H1 (cell line): ENCODE results near the gene POU3F1. TPM values are rescaled to one million over a fixed set of nuclear protein-coding genes. Genes with fewer than 3 reads are reported as not detected.

Experiments
- CBX8 ChIP-seq: fragments of 300-800, 300-1000 bp; sonication (generic); IDR thresholded peaks from 2 replicates; pipeline ENCODE4 v1.7.1; 2016; ENCODE audit warnings: low read depth, low read length, borderline replicate concordance
- HDAC6 ChIP-seq: IDR thresholded peaks from one replicate; pipeline ENCODE4 v1.7.1; 2012; ENCODE audit warnings: low read depth, mild to moderate bottlenecking, inconsistent platforms, low read length, moderate library complexity
- NRF1 ChIP-seq: IDR thresholded peaks from 2 replicates; pipeline ENCODE4 v1.6.1; 2011; ENCODE audit warnings: mild to moderate bottlenecking, low read depth, low read length, improper control_type of control experiment
- PHF8 ChIP-seq: fragments of 200-600 bp; sonication (generic); conservative IDR thresholded peaks from 2 replicates; pipeline ENCODE4 v1.7.1; 2012; ENCODE audit warnings: low read depth, mild to moderate bottlenecking, inconsistent platforms, low read length, moderate library complexity
- POLR2AphosphoS5 ChIP-seq: IDR thresholded peaks from 2 replicates; pipeline ENCODE4 v1.6.1; 2011; ENCODE audit warnings: low read depth, low read length
- USF2 ChIP-seq: IDR thresholded peaks from 2 replicates; pipeline ENCODE4 v1.6.1; 2011; ENCODE audit warnings: low read length, improper control_type of control experiment
- ZNF274 ChIP-seq: IDR thresholded peaks from 2 replicates; pipeline ENCODE4 v1.7.0; 2012; ENCODE audit warnings: low read length, borderline replicate concordance; ENCODE audit errors: extremely low read depth
- polyA plus RNA-seq, 7 experiments: library from polyadenylated mRNA; depleted of rRNA in 3 of 7; stranded (reverse) in 5 of 7; unstranded in 2 of 7; fragments of >200 nt in 5 of 7; fragments of 200-250 nt in 2 of 7; gene quantifications; 1 replicate in 5 of 7; 2 replicates in 1 of 7; 4 replicates in 1 of 7; pipeline versions ENCODE4 v1.2.1 to v1.2.3, GENCODE V29; 2011 to 2013; ENCODE audit warnings: missing spikeins in 2 of 7, mixed read lengths in 2 of 7
- total RNA-seq: library from RNA; stranded (reverse); fragmentation: NEBNext Ultra II Directional; extraction: Animal tissue kit (Norgen Biotek cat#: 25700); gene quantifications from 2 replicates; pipeline ENCODE4 v1.2.1, GENCODE V29; 2021
- TF ChIP-seq, protein P1 (sequence below): IDR thresholded peaks from 2 replicates; pipeline ENCODE4 v1.6.1; 2012; ENCODE audit warnings: inconsistent platforms

POU3F1 gene
- total and polyA plus RNA-seq, 2 of the 8 experiments (the other 6 are each of a cell fraction or from before 2014, with no cell fraction given): 4.2 to 10.8 TPM

DNA sequence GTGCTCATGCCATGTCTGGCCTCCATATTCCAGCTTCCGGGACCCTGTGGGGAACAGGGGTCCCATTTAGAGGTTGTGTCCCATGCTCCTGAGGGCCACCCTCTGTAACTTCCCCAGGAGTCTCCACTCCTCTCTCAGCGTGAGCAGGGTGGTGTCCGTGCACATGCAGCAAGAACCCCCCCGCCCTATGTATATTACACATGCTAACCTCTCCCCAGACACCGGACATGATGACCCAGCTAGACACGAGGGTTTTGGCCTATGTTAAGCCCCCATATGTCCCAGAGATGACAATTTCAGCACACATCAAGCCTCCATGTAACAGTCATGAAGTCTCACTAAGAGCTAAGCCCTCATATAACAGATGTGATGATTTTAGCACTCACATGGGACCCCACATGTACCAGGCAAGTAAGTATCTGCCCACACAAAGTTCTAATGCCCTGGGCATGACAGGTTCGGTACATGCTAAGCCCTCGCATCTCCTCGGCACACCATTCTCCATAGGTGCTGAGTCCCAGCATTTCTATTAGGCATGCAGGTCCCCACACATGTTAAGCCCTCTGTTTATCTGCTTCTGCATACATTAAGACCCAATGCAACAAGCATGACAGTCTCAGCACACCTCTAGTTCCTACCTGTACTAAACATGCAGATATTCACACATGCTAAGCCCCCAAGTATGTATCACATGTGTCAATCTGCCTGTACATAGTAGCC lies 48.3 kb downstream of the POU3F1 start (continued):
- TF ChIP-seq USF2 (no peak), ZNF274 (no peak), NRF1 (no peak), POLR2AphosphoS5 (no peak), CBX8 (no peak), PHF8 (no peak), HDAC6 (no peak)
- TF ChIP-seq, protein P1, sequence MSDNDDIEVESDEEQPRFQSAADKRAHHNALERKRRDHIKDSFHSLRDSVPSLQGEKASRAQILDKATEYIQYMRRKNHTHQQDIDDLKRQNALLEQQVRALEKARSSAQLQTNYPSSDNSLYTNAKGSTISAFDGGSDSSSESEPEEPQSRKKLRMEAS: no peak
